MM.1S (cell line): ENCODE results near the gene PDXK.

ENCODE experiments used
- DNase-seq: peaks from one replicate; pipeline ENCODE4 v3.0.0-alpha.2; 2015
- H2AFZ ChIP-seq: fragments of 300-600 bp; sonication (generic); 2 replicates; pipeline ENCODE4 v1.6.0; 2016; ENCODE audit warnings: antibody characterized with exemption, low read length
- H3F3A ChIP-seq: fragments of 300-600 bp; sonication (generic); 2 replicates; pipeline ENCODE4 v1.6.1; 2016; ENCODE audit warnings: mild to moderate bottlenecking, antibody characterized with exemption, low read length, moderate library complexity, mixed read lengths; ENCODE audit not compliant: insufficient read depth
- H3K27ac ChIP-seq: fragments of 300-600 bp; sonication (generic); 2 replicates; pipeline ENCODE4 v1.5.1; 2016; ENCODE audit warnings: mild to moderate bottlenecking, low read length
- H3K27me3 ChIP-seq: fragments of 300-600 bp; sonication (generic); replicated peaks from 2 replicates; pipeline ENCODE4 v1.6.0; 2016; ENCODE audit warnings: low read length; ENCODE audit not compliant: insufficient read depth
- H3K36me3 ChIP-seq: fragments of 300-600 bp; sonication (generic); replicated peaks from 2 replicates; pipeline ENCODE4 v1.6.1; 2016; ENCODE audit warnings: mild to moderate bottlenecking, low read length, mixed read lengths; ENCODE audit not compliant: insufficient read depth
- H3K4me1 ChIP-seq: fragments of 300-600 bp; sonication (generic); 2 replicates; pipeline ENCODE4 v1.6.1; 2016; ENCODE audit warnings: low read length, mixed read lengths
- H3K4me2 ChIP-seq: fragments of 300-600 bp; sonication (generic); 2 replicates; pipeline ENCODE4 v1.6.0; 2016; ENCODE audit warnings: low read depth, low read length
- H3K4me3 ChIP-seq: fragments of 300-600 bp; sonication (generic); 2 replicates; pipeline ENCODE4 v1.5.1; 2016; ENCODE audit warnings: low read length, mixed read lengths
- H3K79me2 ChIP-seq: fragments of 300-600 bp; sonication (generic); 2 replicates; pipeline ENCODE4 v1.6.1; 2016; ENCODE audit warnings: mixed run types, low read length, mixed read lengths
- H3K9ac ChIP-seq: fragments of 300-600 bp; sonication (generic); 2 replicates; pipeline ENCODE4 v1.6.1; 2016; ENCODE audit warnings: low read length, mixed read lengths
- H3K9me2 ChIP-seq: fragments of 300-600 bp; sonication (generic); replicated peaks from 2 replicates; pipeline ENCODE4 v1.6.1; 2016; ENCODE audit warnings: mild to moderate bottlenecking, low read length, mixed read lengths; ENCODE audit not compliant: insufficient read depth
- H3K9me3 ChIP-seq: fragments of 300-600 bp; sonication (generic); replicated peaks from 2 replicates; pipeline ENCODE4 v1.6.1; 2016; ENCODE audit warnings: mild to moderate bottlenecking, low read length, mixed read lengths; ENCODE audit not compliant: insufficient read depth
- H4K20me1 ChIP-seq: fragments of 300-600 bp; sonication (generic); 2 replicates; pipeline ENCODE4 v1.6.1; 2016; ENCODE audit warnings: mild to moderate bottlenecking, low read length, moderate library complexity, mixed read lengths; ENCODE audit not compliant: insufficient read depth
- EZH2 ChIP-seq: fragments of 300-600 bp; sonication (generic); optimal IDR thresholded peaks from 2 replicates; pipeline ENCODE3; 2017; ENCODE audit warnings: low read depth, mild to moderate bottlenecking, antibody characterized with exemption, low read length, mixed read lengths
- EZH2phosphoT487 ChIP-seq: fragments of 300-600 bp; sonication (generic); IDR thresholded peaks from 2 replicates; pipeline ENCODE4 v1.6.1; 2018; ENCODE audit warnings: antibody characterized with exemption, low read length
- TF ChIP-seq, protein P1 (sequence below): fragments of 300-600 bp; sonication (generic); IDR thresholded peaks from 2 replicates; pipeline ENCODE4 v1.5.1; 2016; ENCODE audit warnings: antibody characterized with exemption, low read length, mixed read lengths

Gene PDXK

DNA sequence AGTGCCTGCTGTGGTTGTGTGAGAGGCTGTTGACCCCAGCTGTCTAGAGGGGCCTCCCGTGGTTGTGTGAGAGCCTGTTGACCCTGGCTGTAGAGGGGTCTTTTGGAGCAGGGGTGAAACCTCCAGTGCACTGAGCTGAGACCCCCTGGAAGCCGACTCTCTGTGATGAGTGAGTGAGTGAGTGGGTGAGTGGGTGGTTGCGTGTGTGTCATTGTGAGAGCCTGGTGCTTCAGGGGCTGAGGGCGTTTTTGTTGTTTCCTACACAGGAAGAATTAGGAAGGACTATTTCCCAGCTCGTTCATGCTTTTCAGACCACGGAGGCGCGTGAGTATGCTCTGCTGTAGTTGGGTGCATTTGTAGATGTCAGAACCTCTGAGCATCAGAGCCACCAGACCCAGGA lies 73.5 kb downstream of the PDXK start:
- Histone ChIP-seq H3K9me2 (no peaks in the 10 kb centered on the region), H3K4me2 (no peak overlapping the region), H3F3A (peaks cover 6% of the 10 kb centered on the region), H3K27ac (no peak overlapping the region), H4K20me1 (peaks cover 3% of the 10 kb centered on the region; the same call in 1 of the 2 replicates), H3K27me3 (no peaks in the 10 kb centered on the region), H3K36me3 (peaks cover 46% of the 10 kb centered on the region), H3K79me2 (peaks cover 81% of the 10 kb centered on the region), H2AFZ (no peak overlapping the region), H3K4me1 (peaks cover 14% of the 10 kb centered on the region), H3K4me3 (no peak overlapping the region), H3K9ac (no peak overlapping the region), H3K9me3 (no peaks in the 10 kb centered on the region)
- no peak for TF ChIP-seq EZH2phosphoT487
- no peak for DNase-seq

DNA sequence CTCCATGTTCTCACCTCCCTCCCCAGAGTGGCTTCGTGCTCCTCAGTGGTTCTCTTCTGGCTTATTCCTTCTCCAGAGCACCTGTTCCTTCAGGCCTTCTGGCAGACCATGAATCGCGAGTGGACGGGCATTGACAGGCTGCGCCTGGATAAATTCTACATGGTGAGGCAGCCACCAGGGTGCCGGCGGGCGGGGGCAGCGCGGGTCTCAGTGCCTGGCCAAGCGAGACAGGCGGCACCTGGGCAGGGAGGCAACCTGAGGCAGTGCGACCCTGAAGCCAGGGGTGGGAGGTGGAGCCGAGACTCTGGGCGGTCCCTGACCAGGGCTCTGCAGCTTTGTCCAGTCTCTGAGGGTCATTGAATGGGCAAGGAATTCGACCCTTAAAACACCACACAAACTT lies 74.3 kb downstream of the PDXK start:
- peaks cover 14% of the 10 kb centered on the region for H3K4me1 ChIP-seq
- no peak overlapping the region for H3K4me2 ChIP-seq
- H3K27me3 ChIP-seq: no peaks in the 10 kb centered on the region
- H3K4me3 ChIP-seq: no peak overlapping the region
- H3K9ac ChIP-seq: no peak overlapping the region
- H3K36me3 ChIP-seq: peaks cover 46% of the 10 kb centered on the region
- DNase-seq: no peak
- H2AFZ ChIP-seq: no peak overlapping the region
- H3K27ac ChIP-seq: no peak overlapping the region
- H3K9me3 ChIP-seq: no peaks in the 10 kb centered on the region
- H3K79me2 ChIP-seq: peaks cover 88% of the 10 kb centered on the region
- TF ChIP-seq EZH2 (no peak), EZH2phosphoT487 (no peak)
- TF ChIP-seq, protein P1, sequence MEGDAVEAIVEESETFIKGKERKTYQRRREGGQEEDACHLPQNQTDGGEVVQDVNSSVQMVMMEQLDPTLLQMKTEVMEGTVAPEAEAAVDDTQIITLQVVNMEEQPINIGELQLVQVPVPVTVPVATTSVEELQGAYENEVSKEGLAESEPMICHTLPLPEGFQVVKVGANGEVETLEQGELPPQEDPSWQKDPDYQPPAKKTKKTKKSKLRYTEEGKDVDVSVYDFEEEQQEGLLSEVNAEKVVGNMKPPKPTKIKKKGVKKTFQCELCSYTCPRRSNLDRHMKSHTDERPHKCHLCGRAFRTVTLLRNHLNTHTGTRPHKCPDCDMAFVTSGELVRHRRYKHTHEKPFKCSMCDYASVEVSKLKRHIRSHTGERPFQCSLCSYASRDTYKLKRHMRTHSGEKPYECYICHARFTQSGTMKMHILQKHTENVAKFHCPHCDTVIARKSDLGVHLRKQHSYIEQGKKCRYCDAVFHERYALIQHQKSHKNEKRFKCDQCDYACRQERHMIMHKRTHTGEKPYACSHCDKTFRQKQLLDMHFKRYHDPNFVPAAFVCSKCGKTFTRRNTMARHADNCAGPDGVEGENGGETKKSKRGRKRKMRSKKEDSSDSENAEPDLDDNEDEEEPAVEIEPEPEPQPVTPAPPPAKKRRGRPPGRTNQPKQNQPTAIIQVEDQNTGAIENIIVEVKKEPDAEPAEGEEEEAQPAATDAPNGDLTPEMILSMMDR: no peak
- peaks cover 6% of the 10 kb centered on the region for H3F3A ChIP-seq
- H3K9me2 ChIP-seq: no peaks in the 10 kb centered on the region
- H4K20me1 ChIP-seq: peaks cover 3% of the 10 kb centered on the region; the same call in 1 of the 2 replicates

DNA sequence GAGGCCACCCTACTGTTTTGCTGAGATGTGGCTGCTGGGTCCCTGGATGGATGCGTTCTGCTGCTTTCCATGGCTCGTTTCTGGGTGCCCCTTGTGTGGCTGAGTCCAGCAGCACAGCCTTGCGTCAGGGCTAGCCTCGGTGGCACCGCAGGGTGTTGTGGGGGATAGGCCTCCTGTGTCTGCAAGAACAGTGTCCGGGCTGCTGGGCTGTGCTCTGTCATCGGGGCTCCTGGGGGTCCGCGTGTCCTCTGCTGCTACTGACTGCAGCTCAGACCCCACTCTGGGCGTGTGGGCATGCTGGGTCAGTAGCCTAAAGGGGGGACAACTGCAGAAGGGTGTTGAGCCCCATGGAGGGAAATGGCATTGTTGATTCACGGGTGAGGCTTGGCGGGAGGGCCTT lies 75.4 kb downstream of the PDXK start:
- H3K4me2 ChIP-seq: no peak overlapping the region
- no peak overlapping the region for H3K4me3 ChIP-seq
- H3K27ac ChIP-seq: no peak overlapping the region
- H3K9me3 ChIP-seq: no peaks in the 10 kb centered on the region
- H3K36me3 ChIP-seq: peaks cover 51% of the 10 kb centered on the region
- H3K9ac ChIP-seq: no peak overlapping the region
- TF ChIP-seq EZH2phosphoT487: no peak
- H4K20me1 ChIP-seq: peaks cover 3% of the 10 kb centered on the region; the same call in 1 of the 2 replicates
- H2AFZ ChIP-seq: no peak overlapping the region
- H3K27me3 ChIP-seq: no peaks in the 10 kb centered on the region
- no peaks in the 10 kb centered on the region for H3F3A ChIP-seq
- no peak for DNase-seq
- H3K79me2 ChIP-seq: peaks cover 96% of the 10 kb centered on the region
- H3K9me2 ChIP-seq: no peaks in the 10 kb centered on the region
- peaks cover 11% of the 10 kb centered on the region for H3K4me1 ChIP-seq

DNA sequence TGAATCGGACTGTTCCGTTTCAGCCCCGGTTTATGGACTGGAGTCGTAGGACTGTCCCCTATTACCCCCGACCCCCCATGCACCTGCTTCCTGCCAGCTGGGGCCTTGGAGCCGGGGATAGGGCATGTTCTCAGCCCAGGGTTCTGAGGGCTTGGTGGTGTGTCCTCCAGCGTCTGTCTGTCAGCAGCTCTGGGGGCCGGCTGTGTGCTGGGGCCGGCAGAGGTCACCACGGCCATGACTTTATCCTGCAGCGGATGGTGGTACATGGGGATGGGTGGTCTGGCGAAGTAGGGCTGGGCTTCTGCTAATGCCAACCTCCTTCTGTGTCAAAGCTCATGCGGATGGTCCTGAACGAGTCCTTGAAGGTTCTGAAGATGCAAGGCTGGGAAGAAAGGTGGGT lies 75.9 kb downstream of the PDXK start:
- no peak for TF ChIP-seq EZH2
- TF ChIP-seq, protein P1: no peak
- no peak for TF ChIP-seq EZH2phosphoT487
- H3K9me3 ChIP-seq: no peaks in the 10 kb centered on the region
- H3F3A ChIP-seq: no peaks in the 10 kb centered on the region
- no peaks in the 10 kb centered on the region for H3K9me2 ChIP-seq
- no peaks in the 10 kb centered on the region for H3K27me3 ChIP-seq
- H3K9ac ChIP-seq: no peak overlapping the region
- H3K27ac ChIP-seq: no peak overlapping the region
- DNase-seq: no peak
- H3K4me2 ChIP-seq: no peak overlapping the region
- peaks cover 3% of the 10 kb centered on the region; the same call in 1 of the 2 replicates for H4K20me1 ChIP-seq
- peaks cover 11% of the 10 kb centered on the region for H3K4me1 ChIP-seq
- H3K4me3 ChIP-seq: no peak overlapping the region
- peaks cover 54% of the 10 kb centered on the region for H3K36me3 ChIP-seq
- H3K79me2 ChIP-seq: peaks cover 93% of the 10 kb centered on the region
- no peak overlapping the region for H2AFZ ChIP-seq
